Endothelial cell of umbilical vein (primary cell): ENCODE measurements around the gene IFI6. TPM values are rescaled to one million over a fixed set of nuclear protein-coding genes. Genes with fewer than 3 reads are reported as not detected.

Source experiments
- BruUV-seq: library from RNA; stranded (reverse); fragments of 400-500 nt; replicated peaks from 2 replicates; lab custom pipeline; 2021; lab: Mats Ljungman, UMichigan
- CTCF ChIA-PET: fragments of 300-600, 350-600 bp; sonication (Branson Sonifier 250); formaldehyde crosslinking; loops from one replicate; lab custom pipeline; 2021; ENCODE audit warnings: antibody characterized with exemption, inconsistent platforms; lab: Charles Lee
- POLR2A ChIA-PET: fragments of 300-600, 350-600 bp; sonication (Branson Sonifier 250); formaldehyde crosslinking; loops from one replicate; lab custom pipeline; 2021; ENCODE audit warnings: antibody characterized with exemption, inconsistent platforms; lab: Charles Lee
- DNase-seq: peaks from one replicate; pipeline ENCODE4 v3.0.0-alpha.2; 2011; ENCODE audit warnings: low read depth, low spot score
- FAIRE-seq: peaks from 2 replicates; lab custom pipeline; 2011; peaks lifted over from hg19 to GRCh38; lab: Jason Lieb, UNC
- H2AFZ ChIP-seq: 2 replicates; pipeline ENCODE4 v1.6.0; 2012; ENCODE audit warnings: low read depth, low read length, control low read depth, inconsistent platforms
- H3K27ac ChIP-seq: 2 replicates; pipeline ENCODE4 v1.5.1; 2011; ENCODE audit warnings: low read depth, mild to moderate bottlenecking, control low read depth, low read length, moderate library complexity; ENCODE audit not compliant: insufficient read depth
- H3K27me3 ChIP-seq, 2 experiments: 2 replicates each; pipeline versions ENCODE4 v1.6.0 to v1.6.1; 2011; ENCODE audit warnings: low read length in 2 of 2, mixed read lengths in 1 of 2; ENCODE audit not compliant: control insufficient read depth in 2 of 2, insufficient read depth in 2 of 2
- H3K36me3 ChIP-seq, 2 experiments: 2 replicates in 1 of 2; 3 replicates in 1 of 2; pipeline ENCODE4 v1.5.1; 2011; ENCODE audit warnings: low read length in 2 of 2, mild to moderate bottlenecking in 1 of 2, moderate library complexity in 1 of 2; ENCODE audit not compliant: control insufficient read depth in 2 of 2, insufficient read depth in 2 of 2; ENCODE audit errors: extremely low read depth in 1 of 2
- H3K4me1 ChIP-seq: 3 replicates; pipeline ENCODE4 v1.5.1; 2011; ENCODE audit warnings: mild to moderate bottlenecking, low read length; ENCODE audit not compliant: control insufficient read depth, insufficient read depth; ENCODE audit errors: extremely low read depth
- H3K4me2 ChIP-seq: 2 replicates; pipeline ENCODE4 v1.6.1; 2011; ENCODE audit warnings: low read length, control low read depth, mixed read lengths; ENCODE audit not compliant: insufficient read depth
- H3K4me3 ChIP-seq, 3 experiments: fragments of 200-600 bp in 1 of 3; sonication (generic), shearing (Covaris generic) in 1 of 3; replicated peaks in 1 of 3; 2 replicates each; pipeline ENCODE4 v1.5.1; 2011 to 2016; ENCODE audit warnings: control low read depth in 3 of 3, low read length in 3 of 3, mild to moderate bottlenecking in 2 of 3, inconsistent platforms in 1 of 3, low read depth in 1 of 3, moderate library complexity in 1 of 3; ENCODE audit not compliant: insufficient read depth in 1 of 3
- H3K79me2 ChIP-seq: 2 replicates; pipeline ENCODE4 v1.6.0; 2012; ENCODE audit warnings: low read length, inconsistent platforms; ENCODE audit not compliant: control insufficient read depth, insufficient read depth
- H3K9ac ChIP-seq: replicated peaks from 2 replicates; pipeline ENCODE3; 2011; ENCODE audit warnings: low read length, control low read depth; ENCODE audit not compliant: insufficient read depth; ENCODE audit errors: extremely low read depth
- H3K9me1 ChIP-seq: replicated peaks from 3 replicates; pipeline ENCODE4 v1.6.0; 2011; ENCODE audit warnings: mild to moderate bottlenecking, low read length; ENCODE audit not compliant: control insufficient read depth, insufficient read depth; ENCODE audit errors: extremely low read depth
- H3K9me3 ChIP-seq: replicated peaks from 2 replicates; pipeline ENCODE4 v1.5.1; 2012; ENCODE audit warnings: low read length, inconsistent platforms; ENCODE audit not compliant: control insufficient read depth, insufficient read depth
- H4K20me1 ChIP-seq: replicated peaks from 2 replicates; pipeline ENCODE3; 2011; ENCODE audit warnings: mild to moderate bottlenecking, low read length; ENCODE audit not compliant: control insufficient read depth, insufficient read depth; ENCODE audit errors: extremely low read depth
- EZH2 ChIP-seq: IDR thresholded peaks from 2 replicates; pipeline ENCODE4 v1.6.1; 2012; ENCODE audit warnings: borderline replicate concordance, low read depth, mild to moderate bottlenecking, moderate library complexity, low read length, inconsistent platforms; ENCODE audit not compliant: severe bottlenecking
- FOS ChIP-seq: IDR thresholded peaks from 2 replicates; pipeline ENCODE4 v1.6.1; 2011; ENCODE audit warnings: mild to moderate bottlenecking, low read length, moderate library complexity, borderline replicate concordance; ENCODE audit not compliant: insufficient read depth
- GATA2 ChIP-seq: IDR thresholded peaks from 2 replicates; pipeline ENCODE4 v1.7.0; 2011; ENCODE audit warnings: low read depth, mild to moderate bottlenecking, moderate library complexity, mixed read lengths, low read length; ENCODE audit not compliant: insufficient read length, insufficient read depth
- JUN ChIP-seq: IDR thresholded peaks from 2 replicates; pipeline ENCODE4 v1.6.1; 2011; ENCODE audit warnings: borderline replicate concordance, low read depth; ENCODE audit not compliant: insufficient read length, insufficient read depth
- MYC ChIP-seq: IDR thresholded peaks from one replicate; pipeline ENCODE4 v1.6.1; 2011; ENCODE audit warnings: mild to moderate bottlenecking, low read depth, low read length
- POLR2A ChIP-seq: IDR thresholded peaks from 2 replicates; pipeline ENCODE4 v1.6.1; 2012; ENCODE audit warnings: low read depth, mild to moderate bottlenecking, control low read depth, low read length
- POLR2AphosphoS5 ChIP-seq: IDR thresholded peaks from 2 replicates; pipeline ENCODE4 v1.6.1; 2012; ENCODE audit warnings: low read depth, mild to moderate bottlenecking, control low read depth, low read length, moderate library complexity; ENCODE audit not compliant: insufficient read depth
- dilution Hi-C: fragments of 300-500 bp; cut with MboI; formaldehyde crosslinking; loops from one replicate; pipeline ENCODE4 v1.15.0; 2019; ENCODE audit warnings: low sequenced_read_pairs; ENCODE audit not compliant: extremely low pct_ligation_motif_present
- intact Hi-C: fragments of 100-400 bp; cut with micrococcal nuclease; formaldehyde crosslinking; loops from one replicate; pipeline ENCODE4 v1.10.0; 2022
- polyA plus RNA-seq, 4 experiments: library from polyadenylated mRNA; depleted of rRNA in 3 of 4; stranded (reverse) in 3 of 4; unstranded in 1 of 4; fragments of >200 nt; gene quantifications; 2 replicates each; pipeline versions ENCODE4 v1.2.1 to v1.2.3, GENCODE V29; 2011 to 2012; ENCODE audit warnings: missing spikeins in 1 of 4
- total RNA-seq: library from RNA; stranded (reverse); gene quantifications from 2 replicates; pipeline ENCODE4 v1.2.3, GENCODE V29; 2021
- TF ChIP-seq, protein P1 (sequence below), 2 donors: IDR thresholded peaks; 1 replicate in 1 of 2; 2 replicates in 1 of 2; pipeline ENCODE4 v1.5.1; 2011; ENCODE audit warnings: low read length in 2 of 2, mild to moderate bottlenecking in 2 of 2, moderate library complexity in 2 of 2, control low read depth in 1 of 2, inconsistent platforms in 1 of 2, low read depth in 1 of 2; ENCODE audit not compliant: insufficient read depth in 1 of 2; ENCODE audit errors: extremely low read depth in 1 of 2
- TF ChIP-seq, protein P2 (sequence below): IDR thresholded peaks from 2 replicates; pipeline ENCODE4 v1.6.1; 2011; ENCODE audit not compliant: insufficient read depth, insufficient read length

The IFI6 gene
- total and polyA plus RNA-seq, 2 donors (not counting 3 experiments of a cell fraction or from before 2014, with no cell fraction given), result 28.4 to 47.9 TPM

DNA sequence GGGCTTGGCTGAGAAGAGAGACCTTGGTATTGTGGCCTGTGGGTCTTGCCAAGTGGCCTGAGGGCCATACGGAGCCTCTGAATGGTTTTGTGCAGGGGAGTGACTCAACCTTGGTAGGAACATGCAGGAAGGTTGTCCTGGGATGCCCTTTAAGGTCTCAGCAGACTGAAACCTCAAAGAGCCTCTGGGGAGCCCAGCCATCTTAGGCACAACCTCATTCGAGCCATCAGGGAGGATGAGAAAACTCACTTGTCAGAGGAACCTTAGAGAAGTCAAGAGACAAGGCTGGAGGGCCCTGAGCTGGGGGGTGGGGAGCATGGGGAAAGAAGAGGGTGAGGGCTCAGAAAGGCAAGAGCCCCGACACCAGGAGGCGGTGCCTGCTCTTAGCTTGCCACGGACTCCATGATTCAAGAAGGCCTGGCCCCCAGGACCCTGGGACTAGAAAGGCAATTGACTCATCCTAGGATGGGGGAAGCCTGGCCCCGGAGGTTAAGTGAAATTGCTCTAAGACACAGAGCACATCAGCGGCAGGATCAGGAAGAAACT is 13.0 kb downstream of the IFI6 start:
- DNase-seq (no peak), FAIRE-seq (no peak)
- H2AFZ ChIP-seq, result peak overlapping the region; percentile 85
- H3K79me2 ChIP-seq, result no peaks in the 10 kb centered on the region
- H3K9me3 ChIP-seq, result no peaks in the 10 kb centered on the region
- no peak overlapping the region for H3K4me3 ChIP-seq
- no peaks in the 10 kb centered on the region for H3K27me3 ChIP-seq
- peaks cover 14% of the 10 kb centered on the region for H3K4me1 ChIP-seq
- H3K9me1 ChIP-seq, result no peaks in the 10 kb centered on the region
- H3K36me3 ChIP-seq, result no peaks in the 10 kb centered on the region
- ChIA-PET CTCF (interaction anchor here (1.5 kb wide), 1 partner anchor 15 kb away, joined by 4 read pairs; no protein-coding TSS in a partner anchor), POLR2A (no interaction called here)
- no peaks in the 10 kb centered on the region for H4K20me1 ChIP-seq
- H3K4me2 ChIP-seq, result peak overlapping the region; percentile 47
- dilution Hi-C loops, result no loop called here
- intact Hi-C loops, result no loop called here
- no peak for TF ChIP-seq JUN
- no peak for TF ChIP-seq POLR2A
- TF ChIP-seq, protein P1, sequence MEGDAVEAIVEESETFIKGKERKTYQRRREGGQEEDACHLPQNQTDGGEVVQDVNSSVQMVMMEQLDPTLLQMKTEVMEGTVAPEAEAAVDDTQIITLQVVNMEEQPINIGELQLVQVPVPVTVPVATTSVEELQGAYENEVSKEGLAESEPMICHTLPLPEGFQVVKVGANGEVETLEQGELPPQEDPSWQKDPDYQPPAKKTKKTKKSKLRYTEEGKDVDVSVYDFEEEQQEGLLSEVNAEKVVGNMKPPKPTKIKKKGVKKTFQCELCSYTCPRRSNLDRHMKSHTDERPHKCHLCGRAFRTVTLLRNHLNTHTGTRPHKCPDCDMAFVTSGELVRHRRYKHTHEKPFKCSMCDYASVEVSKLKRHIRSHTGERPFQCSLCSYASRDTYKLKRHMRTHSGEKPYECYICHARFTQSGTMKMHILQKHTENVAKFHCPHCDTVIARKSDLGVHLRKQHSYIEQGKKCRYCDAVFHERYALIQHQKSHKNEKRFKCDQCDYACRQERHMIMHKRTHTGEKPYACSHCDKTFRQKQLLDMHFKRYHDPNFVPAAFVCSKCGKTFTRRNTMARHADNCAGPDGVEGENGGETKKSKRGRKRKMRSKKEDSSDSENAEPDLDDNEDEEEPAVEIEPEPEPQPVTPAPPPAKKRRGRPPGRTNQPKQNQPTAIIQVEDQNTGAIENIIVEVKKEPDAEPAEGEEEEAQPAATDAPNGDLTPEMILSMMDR (IDR thresholded peaks at IDR 0.05; ENCODE audit: extremely low read depth in 1 of 2, insufficient read depth in 1 of 2, low read depth in 1 of 2, low read length in 2 of 2), result no peak
- TF ChIP-seq MYC, result no peak
- no peak for TF ChIP-seq POLR2AphosphoS5
- TF ChIP-seq GATA2, result no peak
- TF ChIP-seq FOS, result no peak
- TF ChIP-seq, protein P2, sequence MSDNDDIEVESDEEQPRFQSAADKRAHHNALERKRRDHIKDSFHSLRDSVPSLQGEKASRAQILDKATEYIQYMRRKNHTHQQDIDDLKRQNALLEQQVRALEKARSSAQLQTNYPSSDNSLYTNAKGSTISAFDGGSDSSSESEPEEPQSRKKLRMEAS, result no peak
- TF ChIP-seq EZH2, result no peak
- H3K27ac ChIP-seq, result no peak overlapping the region
- H3K9ac ChIP-seq, result no peak overlapping the region
- BruUV-seq, result no TSS peak
